ENCODE measurements around the gene NAGK.
"Not testable (repeated sequence)": the region's sequence is repeated elsewhere in the genome, so short reads cannot be mapped to it uniquely, and the experiment has no call there.

NAGK gene

GRCh38 chr2:71068218-71069035 is at the start of gene NAGK:
Gene NAGK (plus strand): TSS chr2:71068648. CDS start chr2:71068684, 36 bp downstream.
- DNase-seq (ENCODE audit: low read depth): peak; percentile 86

GRCh38 chr2:71019989-71020388 is 48.5 kb upstream of the NAGK start:
- not testable (repeated sequence) for DNase-seq (ENCODE audit: low read depth)

DNA sequence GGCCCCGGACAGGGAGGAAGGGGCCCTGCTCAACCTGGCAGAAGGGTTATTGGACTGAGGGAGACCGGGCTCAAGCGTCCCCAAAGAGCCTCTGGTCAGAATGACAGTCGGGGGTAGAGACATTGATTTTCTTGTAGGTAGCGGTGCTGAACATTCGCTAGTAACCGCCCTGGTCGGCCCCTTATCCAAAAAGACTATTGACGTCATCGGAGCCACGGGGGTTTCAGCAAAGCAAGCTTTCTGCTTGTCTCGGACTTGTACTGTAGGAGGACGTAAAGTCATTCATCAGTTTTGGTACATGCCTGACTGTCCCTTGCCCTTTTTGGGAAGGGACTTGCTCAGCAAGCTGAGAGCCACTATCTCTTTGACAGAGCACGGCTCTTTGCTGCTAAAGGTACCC is 47.1 kb upstream of the NAGK start:
- DNase-seq (ENCODE audit: low read depth): not testable (repeated sequence)

GRCh38 chr2:71023553-71024243 is 44.8 kb upstream of the NAGK start:
- DNase-seq (ENCODE audit: low read depth): not testable (repeated sequence)

DNA sequence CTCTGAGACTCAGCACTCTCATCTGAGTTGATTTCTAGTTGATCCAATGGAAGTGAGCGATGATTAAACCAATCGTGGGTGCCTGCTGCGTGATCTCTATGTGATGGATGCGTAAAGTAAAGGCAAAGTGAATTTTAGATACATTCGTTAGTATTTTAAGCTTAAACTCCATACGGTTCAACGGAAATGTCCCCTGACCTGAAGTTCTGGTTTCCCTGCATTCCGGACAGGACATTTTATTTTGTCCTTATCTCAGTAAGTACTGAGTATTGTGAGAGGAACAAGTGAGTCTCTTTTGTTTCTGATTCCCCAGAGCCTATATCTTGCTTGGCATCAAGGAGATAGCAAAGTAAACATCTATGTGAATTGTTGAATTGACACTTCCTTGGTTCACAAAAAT is 32.2 kb upstream of the NAGK start:
- DNase-seq (ENCODE audit: low read depth): not testable (repeated sequence)

- no peak for DNase-seq (ENCODE audit: low read depth)
Observed at GRCh38 chr2:71042287-71042686, 26.2 kb upstream of the NAGK start.

DNA sequence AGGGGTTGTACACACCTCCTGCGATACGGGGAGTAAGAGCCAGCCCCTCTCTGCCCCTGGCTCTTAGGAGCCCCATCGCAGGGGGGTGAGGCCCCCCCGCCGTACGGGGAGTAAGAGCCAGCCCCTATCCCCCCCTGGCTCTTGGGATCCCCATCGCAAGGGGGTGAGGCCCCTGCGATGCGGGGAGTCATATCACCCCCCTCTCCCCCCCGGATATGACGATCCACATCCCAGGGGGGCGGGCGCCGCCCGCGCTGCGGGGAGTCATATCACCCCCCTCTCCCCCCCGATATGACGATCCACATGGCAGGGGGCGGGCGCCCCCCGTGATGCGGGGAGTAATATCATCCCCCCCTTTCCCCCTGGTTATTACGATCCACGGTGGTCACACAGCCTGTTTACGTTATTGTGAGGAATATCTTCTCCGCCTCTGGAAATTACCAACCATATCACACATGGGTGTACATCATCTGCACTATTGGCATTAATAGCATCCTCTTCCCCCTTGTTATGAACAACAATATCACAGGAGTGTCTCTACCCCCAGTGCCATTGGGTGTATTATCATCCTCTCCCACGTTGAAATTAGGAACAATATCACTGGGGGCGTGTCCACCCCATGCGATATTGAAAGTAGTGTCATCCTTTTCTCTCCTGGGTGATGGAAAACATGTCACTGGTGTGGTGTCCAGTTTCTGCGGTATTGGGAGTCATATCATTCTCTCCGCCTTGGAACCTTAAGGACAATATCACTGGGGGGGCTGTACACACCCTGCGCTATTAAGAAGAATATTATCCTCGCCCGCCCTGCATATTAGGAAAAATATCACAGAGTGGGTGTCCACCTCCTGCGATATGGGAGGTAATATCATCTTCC is 24.7 kb upstream of the NAGK start:
- no peak for DNase-seq (ENCODE audit: low read depth)

DNA sequence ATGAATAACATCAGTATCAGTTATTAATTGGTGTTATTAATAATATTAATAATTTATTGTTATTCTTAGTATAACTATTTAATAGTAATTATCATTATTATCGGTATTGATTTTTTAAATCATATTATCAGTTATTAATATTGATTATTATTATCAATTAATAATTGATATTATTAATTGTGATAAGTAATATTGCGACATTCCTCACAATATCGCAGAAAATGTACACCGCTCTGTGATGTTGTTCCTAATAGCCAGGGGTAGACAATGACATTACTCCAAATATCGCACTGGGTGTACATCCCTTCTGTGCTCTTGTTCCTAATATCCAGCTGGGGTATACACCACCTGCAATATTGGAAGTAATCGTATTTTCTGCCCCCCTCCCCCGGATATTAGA is 23.3 kb upstream of the NAGK start:
- no peak for DNase-seq (ENCODE audit: low read depth)

- DNase-seq (ENCODE audit: low read depth): no peak
Observed at GRCh38 chr2:71045865-71046548, 22.4 kb upstream of the NAGK start.

DNA sequence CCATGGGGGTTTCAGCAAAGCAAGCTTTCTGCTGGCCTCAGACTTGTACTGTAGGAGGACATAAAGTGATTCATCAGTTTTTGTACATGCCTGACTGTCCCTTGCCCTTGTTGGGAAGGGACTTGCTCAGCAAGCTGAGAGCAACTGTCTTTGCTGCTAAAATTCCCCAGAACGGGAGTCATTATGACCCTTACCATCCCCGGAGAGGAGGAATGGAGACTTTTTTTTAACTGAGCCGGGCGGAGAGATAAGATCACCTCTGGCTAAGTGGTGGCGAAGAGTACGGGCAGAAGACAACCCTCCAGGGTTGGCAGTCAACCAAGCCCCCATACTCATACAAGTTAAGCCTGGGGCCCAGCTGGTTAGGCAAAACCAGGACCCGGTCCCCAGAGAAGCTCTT is 20.4 kb upstream of the NAGK start:
- no peak for DNase-seq (ENCODE audit: low read depth)

GRCh38 chr2:71049704-71050360 is 18.6 kb upstream of the NAGK start:
- not testable (repeated sequence) for DNase-seq (ENCODE audit: low read depth)

DNA sequence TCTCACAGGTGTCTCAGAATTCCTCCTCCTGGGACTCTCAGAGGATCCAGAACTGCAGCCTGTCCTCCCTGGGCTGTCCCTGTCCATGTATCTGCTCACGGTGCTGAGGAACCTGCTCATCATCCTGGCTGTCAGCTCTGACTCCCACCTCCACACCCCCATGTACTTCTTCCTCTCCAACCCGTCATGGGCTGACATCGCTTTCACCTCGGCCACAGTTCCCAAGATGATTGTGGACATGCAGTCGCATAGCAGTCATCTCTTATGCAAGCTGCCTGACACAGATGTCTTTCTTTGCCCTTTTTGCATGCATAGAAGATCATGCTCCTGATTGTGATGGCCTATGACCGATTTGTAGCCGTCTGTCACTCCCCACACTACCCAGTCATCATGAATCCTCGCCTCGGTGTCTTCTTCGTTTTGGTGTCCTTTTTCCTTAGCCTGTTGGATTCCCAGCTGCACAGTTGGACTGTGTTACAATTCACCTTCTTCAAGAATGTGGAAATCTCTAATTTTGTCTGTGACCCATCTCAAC is 13.2 kb upstream of the NAGK start:
- DNase-seq (ENCODE audit: low read depth): not testable (repeated sequence)

GRCh38 chr2:71060211-71060610 is 8.2 kb upstream of the NAGK start:
- DNase-seq (ENCODE audit: low read depth): no peak

DNA sequence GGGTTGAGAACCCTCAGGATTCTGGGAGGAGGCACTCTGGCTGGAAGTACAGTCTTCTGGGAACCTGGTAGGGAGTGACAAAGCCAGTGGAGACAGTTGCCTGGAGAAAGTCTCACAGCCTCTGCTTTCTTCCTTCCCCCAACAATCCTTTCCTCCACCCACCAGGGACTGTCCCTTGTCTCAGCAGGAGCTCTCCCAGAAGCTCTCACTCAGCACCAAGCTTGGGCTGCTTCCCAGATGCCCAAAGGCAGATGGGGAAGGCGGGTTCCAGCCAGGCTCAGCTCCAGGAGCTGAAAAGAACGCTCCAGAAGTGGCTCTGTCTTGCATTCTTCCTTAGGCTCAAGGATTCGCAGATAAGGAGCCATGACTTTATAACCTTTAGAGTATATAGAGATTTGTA is 7.6 kb upstream of the NAGK start:
- DNase-seq (ENCODE audit: low read depth): no peak

DNA sequence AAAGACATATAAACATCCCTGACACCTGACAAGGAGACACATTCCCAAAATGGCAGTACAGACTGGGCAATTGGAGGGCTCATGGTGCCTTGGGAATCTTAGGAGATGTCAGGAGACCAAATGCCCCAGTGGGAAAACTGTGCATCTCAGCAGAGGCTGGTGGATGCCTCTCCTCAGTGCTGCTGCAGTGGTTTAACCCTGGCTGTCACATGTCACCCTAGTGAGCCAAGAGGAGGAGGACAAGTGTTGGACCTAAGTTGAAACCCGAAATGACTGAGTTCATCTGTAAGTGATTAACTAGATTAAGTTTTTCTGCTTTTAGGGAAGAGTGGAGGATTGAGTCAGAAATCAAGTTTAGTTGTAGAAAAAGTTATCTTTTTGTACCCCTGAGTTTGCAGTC is 5.2 kb upstream of the NAGK start:
- DNase-seq (ENCODE audit: low read depth): no peak

GRCh38 chr2:71064110-71064611 is 4.3 kb upstream of the NAGK start:
- no peak for DNase-seq (ENCODE audit: low read depth)

GRCh38 chr2:71064754-71065621 is 3.5 kb upstream of the NAGK start:
- no peak for DNase-seq (ENCODE audit: low read depth)

- DNase-seq (ENCODE audit: low read depth): no peak
Observed at GRCh38 chr2:71066856-71067255, 1.6 kb upstream of the NAGK start.

DNA sequence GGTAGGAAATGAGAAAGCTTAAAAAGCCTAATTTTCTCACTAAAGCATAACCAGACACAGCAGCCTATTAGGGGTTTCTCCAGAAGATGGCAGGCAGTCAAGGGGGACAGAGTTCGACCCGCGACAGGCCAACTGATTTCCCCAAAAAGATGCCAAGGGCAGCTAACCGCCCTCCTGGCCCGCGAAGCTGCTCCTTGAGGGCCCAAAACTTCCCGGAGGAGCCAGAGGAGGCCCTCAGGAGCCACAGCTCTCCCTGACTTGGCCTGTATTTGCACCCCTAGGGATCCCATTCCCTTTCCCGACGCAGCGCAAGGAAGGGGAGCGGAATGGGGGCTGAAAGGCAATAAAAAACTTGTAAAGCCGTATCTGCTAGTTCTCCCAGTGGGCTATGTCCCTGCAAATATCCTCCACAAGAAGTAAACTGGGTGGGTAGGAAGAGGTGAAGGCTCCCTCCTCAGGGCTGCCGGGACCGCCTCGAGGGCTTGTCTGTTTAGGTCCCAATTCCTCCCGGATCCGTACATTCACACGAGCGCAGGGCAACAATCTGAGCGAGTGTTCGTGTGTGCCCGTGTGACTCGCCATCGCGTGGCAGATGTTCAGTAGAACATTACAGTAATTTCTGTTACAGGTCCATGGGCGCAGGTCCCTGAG is 756 bp upstream of the NAGK start:
- DNase-seq (ENCODE audit: low read depth): no peak
